GM23338 (cell line): ENCODE measurements around the gene PARP12. TPM values are rescaled to one million over a fixed set of nuclear protein-coding genes. Genes with fewer than 3 reads are reported as not detected.

Source experiments
- ATAC-seq: fragments of 200-7000 bp; cut with Tn5 transposase; 3 replicates; pipeline ENCODE4 v1.9.1; 2020
- DNase-seq: peaks from one replicate; pipeline ENCODE4 v3.0.0-alpha.2; 2015; ENCODE audit warnings: low spot score
- H2AFZ ChIP-seq: fragments of 200-600 bp; sonication (generic); 2 replicates; pipeline ENCODE4 v1.8.0; 2016; ENCODE audit warnings: antibody characterized with exemption, mild to moderate bottlenecking, moderate library complexity
- H3F3A ChIP-seq: fragments of 200-600 bp; sonication (generic); replicated peaks from 2 replicates; pipeline ENCODE4 v1.8.0; 2017; ENCODE audit warnings: antibody characterized with exemption, mixed run types, low read depth
- H3K27ac ChIP-seq: fragments of 200-600 bp; sonication (generic); 2 replicates; pipeline ENCODE4 v1.6.1; 2016; ENCODE audit warnings: low read depth
- H3K27me3 ChIP-seq: fragments of 200-600 bp; sonication (generic); 2 replicates; pipeline ENCODE4 v1.8.0; 2016; ENCODE audit warnings: mild to moderate bottlenecking, mixed run types, moderate library complexity; ENCODE audit not compliant: insufficient read depth
- H3K36me3 ChIP-seq: fragments of 200-600 bp; sonication (generic); 2 replicates; pipeline ENCODE4 v1.8.0; 2016; ENCODE audit warnings: mild to moderate bottlenecking; ENCODE audit not compliant: insufficient read depth
- H3K4me1 ChIP-seq: fragments of 200-600 bp; sonication (generic); 2 replicates; pipeline ENCODE4 v1.8.0; 2016; ENCODE audit warnings: mild to moderate bottlenecking, moderate library complexity; ENCODE audit not compliant: insufficient read depth
- H3K4me2 ChIP-seq: fragments of 200-600 bp; sonication (generic); 2 replicates; pipeline ENCODE4 v1.7.1; 2017; ENCODE audit warnings: mixed run types
- H3K4me3 ChIP-seq: fragments of 200-600 bp; sonication (generic); 2 replicates; pipeline ENCODE4 v1.6.1; 2016; ENCODE audit warnings: mixed run types
- H3K79me2 ChIP-seq: fragments of 200-600 bp; sonication (generic); replicated peaks from 2 replicates; pipeline ENCODE4 v1.8.0; 2017; ENCODE audit warnings: mild to moderate bottlenecking; ENCODE audit not compliant: insufficient read depth
- H3K9me2 ChIP-seq: fragments of 200-600 bp; sonication (generic); 2 replicates; pipeline ENCODE4 v1.8.0; 2017; ENCODE audit not compliant: insufficient read depth
- H4K20me1 ChIP-seq: fragments of 200-600 bp; sonication (generic); replicated peaks from 2 replicates; pipeline ENCODE4 v1.8.0; 2017; ENCODE audit warnings: mild to moderate bottlenecking; ENCODE audit not compliant: insufficient read depth
- H3K27ac Mint-ChIP-seq: 2 replicates; pipeline ENCODE4 v1.8.0; 2020; ENCODE audit warnings: inconsistent platforms, mild to moderate bottlenecking, moderate library complexity, mixed read lengths
- H3K27me3 Mint-ChIP-seq: 3 replicates; pipeline ENCODE4 v1.8.0; 2022; ENCODE audit warnings: low read depth, mild to moderate bottlenecking, moderate library complexity, mixed read lengths, inconsistent platforms; ENCODE audit not compliant: insufficient read depth, poor library complexity
- H3K36me3 Mint-ChIP-seq: 3 replicates; pipeline ENCODE4 v1.8.0; 2021; ENCODE audit warnings: low read depth, mild to moderate bottlenecking, inconsistent platforms, moderate library complexity, mixed read lengths
- H3K4me1 Mint-ChIP-seq: 3 replicates; pipeline ENCODE4 v1.8.0; 2020; ENCODE audit warnings: mild to moderate bottlenecking, inconsistent platforms, mixed read lengths
- H3K4me3 Mint-ChIP-seq: 3 replicates; pipeline ENCODE4 v1.8.0; 2021; ENCODE audit warnings: moderate library complexity, mild to moderate bottlenecking, inconsistent platforms, mixed read lengths
- H3K9me3 Mint-ChIP-seq: 3 replicates; pipeline ENCODE4 v1.8.0; 2020; ENCODE audit warnings: moderate library complexity, mild to moderate bottlenecking, inconsistent platforms, mixed read lengths
- EZH2phosphoT487 ChIP-seq: fragments of 200-600 bp; sonication (generic); IDR thresholded peaks from one replicate; pipeline ENCODE4 v1.8.1; 2018; ENCODE audit warnings: antibody characterized with exemption; ENCODE audit not compliant: unreplicated experiment
- STAT1 ChIP-seq: IDR thresholded peaks from one replicate; pipeline ENCODE4 v1.6.1; 2016; ENCODE audit warnings: antibody characterized with exemption; ENCODE audit not compliant: unreplicated experiment
- ZNF114 ChIP-seq: fragments of 250-450 bp; sonication (Bioruptor Pico); IDR thresholded peaks from 2 replicates; pipeline ENCODE4 v1.5.0; 2020; ENCODE audit warnings: mild to moderate bottlenecking, moderate library complexity
- ZNF331 ChIP-seq: fragments of 250-450 bp; sonication (Bioruptor Pico); IDR thresholded peaks from 2 replicates; pipeline ENCODE4 v1.5.0; 2020; ENCODE audit warnings: low read depth, mild to moderate bottlenecking, moderate library complexity
- polyA plus RNA-seq: library from polyadenylated mRNA; unstranded; fragments of >200 nt; fragmentation: Nextera tagmentation; extraction: Ambion mirVana; gene quantifications from 2 replicates; pipeline ENCODE4 v1.2.1, GENCODE V29; 2016
- total RNA-seq: library from RNA; depleted of rRNA; stranded (reverse); fragments of >200 nt; shearing (Covaris generic); gene quantifications from 2 replicates; pipeline ENCODE4 v1.2.3, GENCODE V29; 2014
- TF ChIP-seq, protein P1 (sequence below): IDR thresholded peaks from one replicate; pipeline ENCODE4 v1.6.1; 2018; ENCODE audit warnings: antibody characterized with exemption; ENCODE audit not compliant: unreplicated experiment

Gene PARP12
- total and polyA plus RNA-seq, 2 experiments from 2014 or later = 2.7 to 10.3 TPM

DNA sequence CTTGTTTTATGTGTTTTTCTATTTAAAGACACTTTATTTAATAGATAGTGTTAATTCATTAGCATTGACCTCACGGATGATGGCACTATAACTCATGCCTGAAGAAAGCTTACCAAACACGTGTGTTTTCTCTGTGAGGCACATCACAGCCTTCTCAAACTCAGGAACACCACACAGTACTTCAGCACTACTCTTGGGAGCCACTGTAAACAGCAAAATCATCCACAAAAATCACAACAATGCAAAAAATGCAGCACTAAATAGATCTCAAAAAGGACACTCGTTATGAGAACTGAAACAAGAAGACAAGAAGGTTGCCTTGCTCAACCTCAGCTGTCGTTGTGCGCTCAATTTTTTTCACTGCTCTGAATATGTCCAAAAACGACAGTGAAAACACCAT lies 12.0 kb upstream of the PARP12 start (continued):
- TF ChIP-seq, protein P1, sequence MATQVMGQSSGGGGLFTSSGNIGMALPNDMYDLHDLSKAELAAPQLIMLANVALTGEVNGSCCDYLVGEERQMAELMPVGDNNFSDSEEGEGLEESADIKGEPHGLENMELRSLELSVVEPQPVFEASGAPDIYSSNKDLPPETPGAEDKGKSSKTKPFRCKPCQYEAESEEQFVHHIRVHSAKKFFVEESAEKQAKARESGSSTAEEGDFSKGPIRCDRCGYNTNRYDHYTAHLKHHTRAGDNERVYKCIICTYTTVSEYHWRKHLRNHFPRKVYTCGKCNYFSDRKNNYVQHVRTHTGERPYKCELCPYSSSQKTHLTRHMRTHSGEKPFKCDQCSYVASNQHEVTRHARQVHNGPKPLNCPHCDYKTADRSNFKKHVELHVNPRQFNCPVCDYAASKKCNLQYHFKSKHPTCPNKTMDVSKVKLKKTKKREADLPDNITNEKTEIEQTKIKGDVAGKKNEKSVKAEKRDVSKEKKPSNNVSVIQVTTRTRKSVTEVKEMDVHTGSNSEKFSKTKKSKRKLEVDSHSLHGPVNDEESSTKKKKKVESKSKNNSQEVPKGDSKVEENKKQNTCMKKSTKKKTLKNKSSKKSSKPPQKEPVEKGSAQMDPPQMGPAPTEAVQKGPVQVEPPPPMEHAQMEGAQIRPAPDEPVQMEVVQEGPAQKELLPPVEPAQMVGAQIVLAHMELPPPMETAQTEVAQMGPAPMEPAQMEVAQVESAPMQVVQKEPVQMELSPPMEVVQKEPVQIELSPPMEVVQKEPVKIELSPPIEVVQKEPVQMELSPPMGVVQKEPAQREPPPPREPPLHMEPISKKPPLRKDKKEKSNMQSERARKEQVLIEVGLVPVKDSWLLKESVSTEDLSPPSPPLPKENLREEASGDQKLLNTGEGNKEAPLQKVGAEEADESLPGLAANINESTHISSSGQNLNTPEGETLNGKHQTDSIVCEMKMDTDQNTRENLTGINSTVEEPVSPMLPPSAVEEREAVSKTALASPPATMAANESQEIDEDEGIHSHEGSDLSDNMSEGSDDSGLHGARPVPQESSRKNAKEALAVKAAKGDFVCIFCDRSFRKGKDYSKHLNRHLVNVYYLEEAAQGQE = no peak
- TF ChIP-seq STAT1 (no peak), EZH2phosphoT487 (no peak), ZNF114 (CRISPR knock-in tag) (no peak)

DNA sequence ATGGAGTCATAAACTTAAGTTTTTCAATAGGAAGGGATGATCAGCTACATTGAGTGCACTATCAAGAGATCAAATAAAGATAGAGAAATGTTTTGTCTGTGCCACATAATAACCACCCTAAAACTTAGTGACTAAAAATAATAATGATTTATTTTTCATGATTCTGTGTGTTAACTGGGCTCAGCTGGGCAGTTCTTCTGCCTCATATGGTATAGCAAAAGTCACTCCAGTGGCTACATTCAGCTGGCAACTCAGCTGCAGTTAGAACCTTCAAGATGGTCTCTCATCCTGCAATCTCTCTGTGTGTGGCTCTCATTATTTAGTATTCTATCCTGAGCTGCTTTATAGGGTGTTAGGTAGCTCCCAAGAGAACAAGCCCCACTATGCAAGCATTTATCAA lies 7.8 kb upstream of the PARP12 start:
- H3K4me3 Mint-ChIP-seq = no peak overlapping the region
- H3K9me2 ChIP-seq = no peaks in the 10 kb centered on the region
- H3K9me3 Mint-ChIP-seq = peaks cover 17% of the 10 kb centered on the region
- no peak for DNase-seq
- peaks cover 9% of the 10 kb centered on the region; the same call in 2 of the 3 replicates for H3K36me3 Mint-ChIP-seq
- H3K27ac ChIP-seq = no peak overlapping the region
- H3K79me2 ChIP-seq = no peaks in the 10 kb centered on the region
- H3K4me1 ChIP-seq = peaks cover 5% of the 10 kb centered on the region; the same call in 1 of the 2 replicates
- H3K27me3 Mint-ChIP-seq = no peaks in the 10 kb centered on the region
- no peak overlapping the region for H3K27ac Mint-ChIP-seq
- no peak overlapping the region for H3K4me2 ChIP-seq
- no peaks in the 10 kb centered on the region for H3F3A ChIP-seq
- H3K36me3 ChIP-seq = no peaks in the 10 kb centered on the region; the same call in 1 of the 2 replicates
- no peaks in the 10 kb centered on the region for H4K20me1 ChIP-seq
- H3K4me3 ChIP-seq = no peak overlapping the region
- H2AFZ ChIP-seq = no peak overlapping the region
- H3K4me1 Mint-ChIP-seq = peaks cover 3% of the 10 kb centered on the region; the same call in 1 of the 3 replicates
- no peak for ATAC-seq
- H3K27me3 ChIP-seq = no peaks in the 10 kb centered on the region
- TF ChIP-seq ZNF331 (CRISPR knock-in tag) = peak; percentile 60; the same call in 1 of the 2 replicates
- no peak for TF ChIP-seq ZNF114 (CRISPR knock-in tag)
- TF ChIP-seq, protein P1 = no peak
